Tongue (tissue), 2 donors: Measurements from ENCODE around the gene PTCH1. TPM values are rescaled to one million over a fixed set of nuclear protein-coding genes. Genes with fewer than 3 reads are reported as not detected.

ENCODE experiments used
- small RNA-seq: library from RNA; depleted of rRNA; stranded (forward); fragments of <200 nt; gene quantifications from one replicate; pipeline ENCODE3, GENCODE V24; 2014; ENCODE audit warnings: low replicate concordance
- total RNA-seq: library from RNA; depleted of rRNA; stranded (reverse); fragments of >200 nt; gene quantifications from one replicate; pipeline ENCODE4 v1.2.3, GENCODE V29; 2014

The PTCH1 gene
- total RNA-seq, 1 donor from 2014 or later, result 19.7 TPM

Small RNA genes lying within 50 kb of the gene (small RNA-seq; reads per million reads assigned to genes)
- gene MT1P1, result not detected

Other genes with a start within 250 kb of the PTCH1 start
- gene FANCC, start 199.3 kb downstream of the PTCH1 start, total RNA-seq, result 26.6 TPM